Measurements from ENCODE around the gene PNKD.

The PNKD gene

DNA sequence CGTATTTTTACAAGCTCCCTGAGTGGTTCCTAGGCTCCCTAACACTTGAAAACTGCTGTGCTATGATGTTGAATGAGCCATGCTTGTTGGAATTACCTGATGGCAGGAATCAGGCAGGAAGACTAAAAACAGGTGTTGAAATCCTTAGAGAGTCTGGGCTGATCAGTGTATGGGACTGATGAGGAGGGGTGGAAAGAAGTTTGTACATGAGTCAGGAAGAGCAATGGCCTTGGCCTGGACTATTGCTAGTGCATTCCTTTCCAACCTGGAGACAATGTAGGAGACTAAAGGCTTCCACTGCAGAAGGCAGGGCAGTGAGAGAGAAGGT is 46.9 kb downstream of the PNKD start:
- Histone ChIP-seq H2AFZ (ENCODE audit: low read length) (no peak overlapping the region), H3K4me3 (ENCODE audit: low read depth, low read length, poor library complexity, severe bottlenecking) (no peak overlapping the region), H3F3A (ENCODE audit: insufficient read depth, low read length) (no peaks in the 10 kb centered on the region; the same call in 1 of the 2 replicates), H4K20me1 (ENCODE audit: insufficient read depth, low read length) (no peaks in the 10 kb centered on the region), H3K9me3 (ENCODE audit: low read length) (no peaks in the 10 kb centered on the region), H3K79me2 (ENCODE audit: insufficient read depth, low read length) (no peaks in the 10 kb centered on the region), H3K4me1 (ENCODE audit: insufficient read depth, low read length, severe bottlenecking) (peaks cover 10% of the 10 kb centered on the region), H3K9ac (ENCODE audit: low read length) (no peak overlapping the region), H3K4me2 (ENCODE audit: low read length) (no peak overlapping the region), H3K36me3 (ENCODE audit: insufficient read depth, low read length) (no peaks in the 10 kb centered on the region), H3K27ac (ENCODE audit: low read depth, low read length, poor library complexity, severe bottlenecking) (no peak overlapping the region), H3K27me3 (ENCODE audit: insufficient read depth, low read length) (no peaks in the 10 kb centered on the region), H3K9me2 (ENCODE audit: low read depth, low read length) (no peaks in the 10 kb centered on the region)
- no peak for TF ChIP-seq EZH2 (IDR thresholded peaks at IDR 0.05; ENCODE audit: borderline replicate concordance, low read length)
- TF ChIP-seq, protein P1, sequence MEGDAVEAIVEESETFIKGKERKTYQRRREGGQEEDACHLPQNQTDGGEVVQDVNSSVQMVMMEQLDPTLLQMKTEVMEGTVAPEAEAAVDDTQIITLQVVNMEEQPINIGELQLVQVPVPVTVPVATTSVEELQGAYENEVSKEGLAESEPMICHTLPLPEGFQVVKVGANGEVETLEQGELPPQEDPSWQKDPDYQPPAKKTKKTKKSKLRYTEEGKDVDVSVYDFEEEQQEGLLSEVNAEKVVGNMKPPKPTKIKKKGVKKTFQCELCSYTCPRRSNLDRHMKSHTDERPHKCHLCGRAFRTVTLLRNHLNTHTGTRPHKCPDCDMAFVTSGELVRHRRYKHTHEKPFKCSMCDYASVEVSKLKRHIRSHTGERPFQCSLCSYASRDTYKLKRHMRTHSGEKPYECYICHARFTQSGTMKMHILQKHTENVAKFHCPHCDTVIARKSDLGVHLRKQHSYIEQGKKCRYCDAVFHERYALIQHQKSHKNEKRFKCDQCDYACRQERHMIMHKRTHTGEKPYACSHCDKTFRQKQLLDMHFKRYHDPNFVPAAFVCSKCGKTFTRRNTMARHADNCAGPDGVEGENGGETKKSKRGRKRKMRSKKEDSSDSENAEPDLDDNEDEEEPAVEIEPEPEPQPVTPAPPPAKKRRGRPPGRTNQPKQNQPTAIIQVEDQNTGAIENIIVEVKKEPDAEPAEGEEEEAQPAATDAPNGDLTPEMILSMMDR (IDR thresholded peaks at IDR 0.05; ENCODE audit: low read length) = no peak

DNA sequence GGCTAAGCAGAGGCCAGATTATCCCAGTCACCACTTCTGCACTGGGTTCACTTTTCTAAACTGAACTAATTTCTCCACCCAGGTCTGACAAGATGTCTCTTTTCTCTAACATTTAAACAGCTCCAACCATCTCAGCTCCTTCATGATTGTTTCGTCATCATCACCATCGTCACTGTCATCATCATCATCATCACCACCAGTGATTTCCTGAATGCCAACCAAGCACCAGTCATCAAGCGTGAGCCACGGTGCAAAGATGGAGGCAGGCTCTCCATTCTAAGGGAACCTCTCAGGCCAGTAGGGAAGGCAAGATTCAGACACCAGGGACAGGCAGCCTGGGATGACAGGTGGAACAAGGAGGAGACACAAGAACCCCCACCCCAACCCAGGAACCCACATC is 47.5 kb downstream of the PNKD start:
- no peaks in the 10 kb centered on the region for H3K9me3 ChIP-seq (ENCODE audit: low read length)
- H3K79me2 ChIP-seq (ENCODE audit: insufficient read depth, low read length) = no peaks in the 10 kb centered on the region
- H3K27ac ChIP-seq (ENCODE audit: low read depth, low read length, poor library complexity, severe bottlenecking) = no peak overlapping the region
- no peaks in the 10 kb centered on the region; the same call in 1 of the 2 replicates for H3F3A ChIP-seq (ENCODE audit: insufficient read depth, low read length)
- no peak overlapping the region for H3K4me3 ChIP-seq (ENCODE audit: low read depth, low read length, poor library complexity, severe bottlenecking)
- no peak overlapping the region for H2AFZ ChIP-seq (ENCODE audit: low read length)
- no peaks in the 10 kb centered on the region for H4K20me1 ChIP-seq (ENCODE audit: insufficient read depth, low read length)
- no peak overlapping the region for H3K9ac ChIP-seq (ENCODE audit: low read length)
- H3K36me3 ChIP-seq (ENCODE audit: insufficient read depth, low read length) = no peaks in the 10 kb centered on the region
- H3K4me1 ChIP-seq (ENCODE audit: insufficient read depth, low read length, severe bottlenecking) = peaks cover 15% of the 10 kb centered on the region
- TF ChIP-seq EZH2 (IDR thresholded peaks at IDR 0.05; ENCODE audit: borderline replicate concordance, low read length) = no peak
- TF ChIP-seq, protein P1 (IDR thresholded peaks at IDR 0.05; ENCODE audit: low read length) = no peak
- H3K27me3 ChIP-seq (ENCODE audit: insufficient read depth, low read length) = no peaks in the 10 kb centered on the region
- no peak overlapping the region for H3K4me2 ChIP-seq (ENCODE audit: low read length)
- H3K9me2 ChIP-seq (ENCODE audit: low read depth, low read length) = no peaks in the 10 kb centered on the region

DNA sequence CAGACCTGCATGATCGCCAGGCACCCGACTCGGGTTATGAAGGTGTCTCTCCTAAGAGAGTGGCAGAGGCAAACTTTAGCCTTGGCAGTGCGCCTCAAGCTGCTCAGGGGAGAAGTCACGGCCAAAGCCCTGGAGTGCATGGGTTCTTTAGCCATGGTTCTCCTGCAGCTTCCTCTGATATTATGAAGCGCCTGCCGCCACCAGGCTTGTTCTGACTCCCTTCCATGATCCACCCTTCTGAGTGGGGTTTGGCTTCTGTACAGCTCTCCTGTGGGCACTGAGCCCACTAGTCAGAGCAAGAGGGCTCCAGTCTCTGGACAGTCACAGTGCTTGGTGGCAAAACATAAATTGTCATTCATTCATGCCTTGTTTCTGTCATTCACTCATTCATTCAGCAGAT is 47.9 kb downstream of the PNKD start:
- no peak overlapping the region for H3K27ac ChIP-seq (ENCODE audit: low read depth, low read length, poor library complexity, severe bottlenecking)
- no peaks in the 10 kb centered on the region for H4K20me1 ChIP-seq (ENCODE audit: insufficient read depth, low read length)
- H3K9me2 ChIP-seq (ENCODE audit: low read depth, low read length) = no peaks in the 10 kb centered on the region
- no peak overlapping the region for H3K9ac ChIP-seq (ENCODE audit: low read length)
- H3K4me3 ChIP-seq (ENCODE audit: low read depth, low read length, poor library complexity, severe bottlenecking) = no peak overlapping the region
- H2AFZ ChIP-seq (ENCODE audit: low read length) = no peak overlapping the region
- H3F3A ChIP-seq (ENCODE audit: insufficient read depth, low read length) = no peaks in the 10 kb centered on the region; the same call in 1 of the 2 replicates
- TF ChIP-seq, protein P1 (IDR thresholded peaks at IDR 0.05; ENCODE audit: low read length) = no peak
- no peak for TF ChIP-seq EZH2 (IDR thresholded peaks at IDR 0.05; ENCODE audit: borderline replicate concordance, low read length)
- no peaks in the 10 kb centered on the region for H3K27me3 ChIP-seq (ENCODE audit: insufficient read depth, low read length)
- H3K9me3 ChIP-seq (ENCODE audit: low read length) = no peaks in the 10 kb centered on the region
- H3K4me2 ChIP-seq (ENCODE audit: low read length) = no peak overlapping the region
- H3K79me2 ChIP-seq (ENCODE audit: insufficient read depth, low read length) = no peaks in the 10 kb centered on the region
- no peaks in the 10 kb centered on the region for H3K36me3 ChIP-seq (ENCODE audit: insufficient read depth, low read length)
- H3K4me1 ChIP-seq (ENCODE audit: insufficient read depth, low read length, severe bottlenecking) = peaks cover 16% of the 10 kb centered on the region
